Thoracic aorta (tissue), 2 donors: Measurements from ENCODE around the gene USP14. TPM values are rescaled to one million over a fixed set of nuclear protein-coding genes. Genes with fewer than 3 reads are reported as not detected.

Experiments used
- ATAC-seq: fragments of 150-250 bp; one replicate; pipeline ENCODE4 v1.8.0; 2017; ENCODE audit warnings: low read depth; ENCODE audit not compliant: insufficient number of reproducible peaks, low FRiP score
- DNase-seq: peaks from one replicate; pipeline ENCODE4 v3.0.0-alpha.2; 2020; ENCODE audit warnings: low spot score
- H3K27ac ChIP-seq, 2 donors: fragments of 200-600 bp; sonication (generic); 1 replicate in 1 of 2; 2 replicates in 1 of 2; pipeline ENCODE4 v1.5.1; 2016; ENCODE audit warnings: mild to moderate bottlenecking in 2 of 2, moderate library complexity in 2 of 2
- H3K27me3 ChIP-seq: fragments of 200-600 bp; sonication (generic); replicated peaks from 2 replicates; pipeline ENCODE4 v1.6.0; 2016; ENCODE audit warnings: mild to moderate bottlenecking; ENCODE audit not compliant: insufficient read depth
- H3K36me3 ChIP-seq: fragments of 200-600 bp; sonication (generic); one replicate; pipeline ENCODE4 v1.5.1; 2016
- H3K4me1 ChIP-seq, 2 donors: fragments of 200-600 bp; sonication (generic); 1 replicate in 1 of 2; 2 replicates in 1 of 2; pipeline versions ENCODE4 v1.5.1 to v1.6.0; 2016; ENCODE audit warnings: low read depth in 2 of 2, mild to moderate bottlenecking in 1 of 2; ENCODE audit not compliant: control insufficient read depth in 1 of 2
- H3K4me3 ChIP-seq: fragments of 200-600 bp; sonication (generic); 2 replicates; pipeline ENCODE4 v1.5.1; 2016; ENCODE audit warnings: mild to moderate bottlenecking
- H3K9me3 ChIP-seq: fragments of 200-600 bp; sonication (generic); 2 replicates; pipeline ENCODE4 v1.5.1; 2016
- total RNA-seq, 2 donors: library from RNA; depleted of rRNA; stranded (reverse); fragments of >200 nt; gene quantifications; one replicate each; pipeline versions ENCODE4 v1.1.0 to v1.2.3, GENCODE V29; 2016
- TF ChIP-seq, protein P1 (sequence below): fragments of 200-600 bp; sonication (generic); IDR thresholded peaks from one replicate; pipeline ENCODE4 v1.5.1; 2019; ENCODE audit warnings: antibody characterized with exemption

Gene USP14
- total RNA-seq, 2 donors from 2014 or later: 26.2 to 33.3 TPM

GRCh38 chr18:189254-189653, 30.9 kb downstream of the USP14 start:
- ATAC-seq (no peak), DNase-seq (no peak)
- Histone ChIP-seq H3K4me3 (no peak overlapping the region), H3K9me3 (no peaks in the 10 kb centered on the region), H3K4me1 (peaks cover 0 to 3% of the 10 kb centered on the region in 2 donors), H3K27ac (no peak overlapping the region), H3K36me3 (peaks cover 3% of the 10 kb centered on the region), H3K27me3 (no peaks in the 10 kb centered on the region)
- TF ChIP-seq, protein P1, sequence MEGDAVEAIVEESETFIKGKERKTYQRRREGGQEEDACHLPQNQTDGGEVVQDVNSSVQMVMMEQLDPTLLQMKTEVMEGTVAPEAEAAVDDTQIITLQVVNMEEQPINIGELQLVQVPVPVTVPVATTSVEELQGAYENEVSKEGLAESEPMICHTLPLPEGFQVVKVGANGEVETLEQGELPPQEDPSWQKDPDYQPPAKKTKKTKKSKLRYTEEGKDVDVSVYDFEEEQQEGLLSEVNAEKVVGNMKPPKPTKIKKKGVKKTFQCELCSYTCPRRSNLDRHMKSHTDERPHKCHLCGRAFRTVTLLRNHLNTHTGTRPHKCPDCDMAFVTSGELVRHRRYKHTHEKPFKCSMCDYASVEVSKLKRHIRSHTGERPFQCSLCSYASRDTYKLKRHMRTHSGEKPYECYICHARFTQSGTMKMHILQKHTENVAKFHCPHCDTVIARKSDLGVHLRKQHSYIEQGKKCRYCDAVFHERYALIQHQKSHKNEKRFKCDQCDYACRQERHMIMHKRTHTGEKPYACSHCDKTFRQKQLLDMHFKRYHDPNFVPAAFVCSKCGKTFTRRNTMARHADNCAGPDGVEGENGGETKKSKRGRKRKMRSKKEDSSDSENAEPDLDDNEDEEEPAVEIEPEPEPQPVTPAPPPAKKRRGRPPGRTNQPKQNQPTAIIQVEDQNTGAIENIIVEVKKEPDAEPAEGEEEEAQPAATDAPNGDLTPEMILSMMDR: no peak

GRCh38 chr18:191725-192124, 33.4 kb downstream of the USP14 start:
- Histone ChIP-seq H3K27me3 (no peaks in the 10 kb centered on the region), H3K4me1 (no peaks in the 10 kb centered on the region), H3K36me3 (no peaks in the 10 kb centered on the region), H3K9me3 (no peaks in the 10 kb centered on the region), H3K27ac (no peak overlapping the region), H3K4me3 (no peak overlapping the region)
- TF ChIP-seq, protein P1: no peak
- no peak for DNase-seq
- ATAC-seq: no peak

- no peaks in the 10 kb centered on the region for H3K27me3 ChIP-seq
- no peaks in the 10 kb centered on the region for H3K36me3 ChIP-seq
- TF ChIP-seq, protein P1: no peak
- DNase-seq (no peak), ATAC-seq (no peak)
- H3K27ac ChIP-seq: no peak overlapping the region
- no peak overlapping the region for H3K4me3 ChIP-seq
- H3K9me3 ChIP-seq: no peaks in the 10 kb centered on the region
- H3K4me1 ChIP-seq: no peaks in the 10 kb centered on the region
Measured at GRCh38 chr18:192801-193200, 34.4 kb downstream of the USP14 start.

DNA sequence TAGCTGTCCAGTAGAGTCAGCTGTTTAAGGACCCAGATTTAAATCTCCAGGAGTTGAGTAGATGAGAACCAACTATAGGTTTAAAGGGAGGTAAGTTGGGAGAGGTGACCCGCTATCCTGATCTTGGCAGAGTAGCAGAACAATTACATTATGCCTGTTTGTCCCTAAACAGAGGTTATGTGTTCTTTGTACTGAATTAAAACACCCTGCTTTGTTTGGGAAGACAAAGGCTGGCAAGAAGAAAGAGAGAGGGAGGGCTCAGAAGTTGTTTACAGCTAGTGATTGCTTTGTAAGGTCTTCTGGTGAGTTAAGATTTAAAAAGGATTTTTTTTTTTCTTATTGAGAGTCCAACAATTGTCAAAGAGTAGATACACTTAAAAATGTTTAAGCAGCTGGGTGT, 37.3 kb downstream of the USP14 start:
- TF ChIP-seq, protein P1: no peak
- H3K4me1 ChIP-seq: no peaks in the 10 kb centered on the region
- H3K4me3 ChIP-seq: no peak overlapping the region
- no peaks in the 10 kb centered on the region for H3K9me3 ChIP-seq
- H3K27me3 ChIP-seq: no peaks in the 10 kb centered on the region
- no peak for ATAC-seq
- H3K27ac ChIP-seq: no peak overlapping the region
- H3K36me3 ChIP-seq: peaks cover 10% of the 10 kb centered on the region
- DNase-seq: no peak

DNA sequence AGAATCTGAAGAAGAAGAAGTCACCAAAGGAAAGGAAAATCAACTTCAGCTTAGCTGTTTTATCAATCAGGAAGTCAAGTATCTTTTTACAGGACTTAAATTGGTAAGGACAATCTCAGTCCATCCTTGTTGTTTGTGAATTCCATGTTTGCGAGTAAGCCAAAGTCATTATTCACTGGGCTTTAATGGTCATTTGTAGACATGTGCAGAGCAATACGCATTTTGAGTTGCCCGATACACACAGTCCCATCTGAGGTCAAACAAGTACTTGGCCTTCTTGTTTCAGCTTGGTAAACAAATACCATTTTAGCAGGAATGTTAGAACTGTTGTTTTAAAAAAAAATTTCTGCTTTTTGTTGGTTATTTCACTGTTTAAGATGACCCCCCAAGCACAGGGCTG, 40.9 kb downstream of the USP14 start:
- ATAC-seq (no peak), DNase-seq (no peak)
- no peaks in the 10 kb centered on the region for H3K4me1 ChIP-seq
- H3K4me3 ChIP-seq: no peak overlapping the region
- H3K27ac ChIP-seq: no peak overlapping the region
- peaks cover 28% of the 10 kb centered on the region for H3K36me3 ChIP-seq
- TF ChIP-seq, protein P1: no peak
- no peaks in the 10 kb centered on the region for H3K9me3 ChIP-seq
- H3K27me3 ChIP-seq: no peaks in the 10 kb centered on the region
